Stimulated activated CD8-positive, alpha-beta memory T cell treated with anti-CD3 and anti-CD28 coated beads, Interleukin-12 subunit alpha, Interleukin-12 subunit beta, amount 100 ng/mL, for 24 hours (primary cell): ENCODE measurements around the gene TAOK3.
"Not testable (repeated sequence)": the region's sequence is repeated elsewhere in the genome, so short reads cannot be mapped to it uniquely, and the experiment has no call there.

Experiments
- DNase-seq: peaks from one replicate; pipeline ENCODE4 v3.0.0-alpha.2; 2020; ENCODE audit errors: extremely low read depth

Gene TAOK3

DNA sequence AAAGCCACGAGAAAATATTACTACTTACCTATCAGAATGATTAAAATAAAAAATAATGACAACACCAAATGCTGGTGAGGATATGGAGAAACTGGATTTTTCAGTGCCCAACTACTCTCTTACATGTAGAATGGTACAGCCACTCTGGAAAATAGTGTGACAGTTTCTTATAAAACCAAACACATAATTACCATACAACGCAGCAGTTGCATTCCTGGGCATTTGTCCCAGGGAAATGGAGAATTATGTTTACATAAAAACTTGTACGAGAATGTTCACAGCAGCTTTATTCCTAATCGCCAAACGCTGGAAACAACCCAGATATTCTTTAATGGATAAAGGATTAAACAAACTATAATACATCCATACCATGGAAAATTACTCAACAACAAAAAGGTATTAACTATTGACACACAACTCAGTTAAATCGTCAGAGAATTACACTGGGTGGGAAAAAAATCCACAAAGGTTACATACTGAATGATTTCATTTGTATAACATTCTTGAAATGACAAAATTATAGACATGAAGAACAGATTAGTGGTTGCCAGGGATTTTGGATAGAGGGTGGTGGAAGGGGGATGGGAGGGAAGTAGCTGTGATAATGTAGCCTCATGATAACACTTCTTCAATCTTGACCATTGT lies 35.4 kb downstream of the TAOK3 start:
- DNase-seq, result no peak

DNA sequence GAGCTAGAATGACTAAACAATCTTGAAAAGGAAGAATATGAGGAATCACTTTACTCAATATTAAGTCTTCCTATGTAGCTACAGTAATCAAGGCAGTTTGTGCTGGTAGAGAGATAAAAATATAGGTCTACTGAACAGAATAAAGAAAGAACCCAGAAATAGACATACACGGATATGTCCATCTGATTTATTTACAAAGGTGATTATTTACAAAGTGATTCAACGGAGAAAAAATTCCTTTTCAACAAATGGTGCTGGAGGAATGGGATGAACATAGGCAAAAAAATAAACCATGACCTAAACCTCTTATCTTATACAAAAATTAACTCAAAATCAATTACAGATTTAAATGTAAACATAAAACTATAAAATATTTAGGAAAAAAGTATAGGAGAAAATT lies 36.6 kb downstream of the TAOK3 start:
- no peak for DNase-seq

DNA sequence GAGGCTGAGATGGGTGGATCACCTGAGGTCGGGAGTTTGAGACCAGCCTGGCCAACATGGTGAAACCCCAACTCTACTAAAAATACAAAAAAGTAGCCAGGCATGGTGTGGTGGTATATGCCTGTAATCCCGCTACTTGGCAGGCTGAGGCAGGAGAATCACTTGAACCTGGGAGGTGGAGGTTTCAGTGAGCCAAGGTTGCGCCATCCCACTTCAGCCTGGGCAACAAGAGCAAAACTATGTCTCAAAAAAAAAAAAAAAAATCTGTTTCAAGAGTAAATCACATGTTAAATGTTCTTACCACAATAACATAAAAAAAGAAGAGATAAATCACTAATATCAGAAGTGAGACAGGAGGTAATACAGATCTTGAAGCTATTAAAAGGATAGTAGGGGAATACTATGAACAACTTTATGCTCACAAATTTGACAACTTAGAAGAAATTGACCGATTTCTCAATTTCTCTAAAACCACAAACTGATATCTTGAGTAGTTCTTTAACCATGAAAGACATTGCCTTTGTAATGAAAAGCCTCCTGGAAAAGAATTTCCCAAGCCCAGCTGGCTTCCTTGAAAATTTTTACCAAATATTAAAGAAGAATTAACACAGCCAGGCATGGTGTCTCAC lies 37.7 kb downstream of the TAOK3 start:
- no peak for DNase-seq

DNA sequence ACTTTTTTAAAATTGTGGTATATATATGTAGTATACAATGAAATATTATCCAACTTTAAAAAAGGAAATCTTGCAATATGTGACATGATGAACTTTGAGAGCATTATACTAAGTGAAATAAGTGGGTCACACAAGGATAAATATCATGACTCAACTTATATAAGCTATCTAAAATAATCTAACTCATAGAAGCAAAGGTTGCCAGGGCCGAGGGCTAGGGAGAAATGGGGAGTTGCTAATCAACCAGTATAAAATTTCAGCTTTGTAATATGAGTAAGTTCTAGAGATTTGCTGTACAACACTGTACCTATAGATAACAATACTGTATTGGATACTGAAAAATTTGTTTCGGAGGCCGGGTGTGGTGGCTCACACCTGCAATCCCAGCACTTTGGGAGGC lies 38.5 kb downstream of the TAOK3 start:
- no peak for DNase-seq

DNA sequence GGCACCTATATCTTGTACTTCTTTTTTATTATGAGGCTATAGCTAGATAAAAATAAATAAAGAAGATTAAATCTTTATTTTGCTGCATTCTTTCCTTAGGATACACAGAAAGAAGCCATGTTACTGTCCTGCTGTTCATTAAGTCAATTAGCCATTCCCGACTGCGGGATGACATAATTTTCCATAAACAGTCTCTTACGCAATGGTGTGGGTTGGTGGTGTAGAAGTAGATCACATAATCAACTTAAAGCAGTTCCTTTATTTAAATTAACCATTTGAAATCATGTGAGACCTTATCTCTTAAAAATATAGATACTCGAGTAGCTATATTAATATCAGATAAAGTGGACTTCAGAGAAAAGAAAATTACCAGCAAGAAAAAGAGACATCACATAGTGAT lies 40.2 kb downstream of the TAOK3 start:
- no peak for DNase-seq

DNA sequence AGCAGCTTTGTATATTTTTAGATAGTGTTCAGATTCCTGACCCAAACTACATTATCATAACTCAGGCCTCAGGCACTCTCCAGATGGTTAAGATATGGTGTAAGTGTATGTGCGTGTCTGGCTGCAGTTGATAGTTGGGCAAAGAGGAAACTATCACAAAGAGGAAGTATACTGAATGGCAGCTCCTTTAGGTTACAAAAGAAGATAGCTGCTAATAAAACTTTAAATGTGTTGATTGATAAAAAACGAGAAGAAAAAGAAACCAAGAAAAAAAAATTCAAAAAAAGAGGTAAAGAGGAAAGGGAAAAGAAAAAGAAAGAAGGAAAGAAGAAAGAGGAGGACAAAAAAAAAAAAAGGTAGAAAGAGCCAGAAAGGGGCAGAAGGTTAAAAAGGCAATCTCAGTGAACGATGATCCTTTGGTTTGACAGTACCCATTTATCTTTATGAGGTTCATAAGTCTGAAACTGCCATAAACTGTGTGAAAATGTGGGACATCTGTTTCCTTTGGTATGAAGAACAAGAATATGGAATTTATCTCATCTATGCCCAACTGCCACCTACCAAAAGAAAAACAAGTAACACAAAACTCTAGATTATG lies 42.2 kb downstream of the TAOK3 start:
- DNase-seq, result no peak

DNA sequence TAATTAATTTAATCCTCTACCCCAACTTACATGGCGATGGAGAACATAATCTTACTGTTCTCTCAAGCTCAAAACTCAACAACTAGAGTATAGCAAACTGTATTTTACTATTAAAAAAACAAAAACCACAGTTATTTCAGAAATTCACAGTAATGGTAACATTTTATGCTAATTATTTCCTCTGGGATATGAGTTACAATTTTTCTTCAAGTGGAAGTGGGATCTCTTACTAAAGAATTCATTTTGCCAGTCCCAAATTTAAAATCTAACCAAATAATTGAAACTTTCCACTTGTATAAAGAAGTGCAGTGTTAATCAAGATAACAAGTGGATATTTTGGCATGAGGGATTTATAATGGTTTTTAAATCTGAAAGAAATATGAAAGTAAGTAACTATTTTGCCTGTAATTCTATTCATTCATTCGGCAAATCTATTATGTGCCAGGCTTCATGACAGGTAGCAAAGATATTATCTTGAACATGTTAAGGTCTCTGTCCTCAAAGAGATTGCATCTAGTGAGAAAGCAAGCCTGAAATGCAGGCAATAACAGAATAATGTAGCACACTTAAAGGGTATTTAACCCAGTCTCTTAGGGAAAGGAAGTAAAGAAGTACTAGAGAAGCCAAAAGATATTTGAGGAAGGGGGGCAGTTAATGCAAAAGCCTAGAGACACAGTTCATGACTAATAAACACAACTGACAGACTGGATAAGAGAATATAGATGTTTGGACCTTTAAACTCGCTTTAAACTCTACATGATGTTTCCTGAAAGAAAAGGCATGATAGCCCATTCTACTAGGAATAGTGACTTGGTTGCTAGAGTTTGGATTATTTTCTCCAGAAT lies 44.0 kb downstream of the TAOK3 start:
- DNase-seq, result no peak

DNA sequence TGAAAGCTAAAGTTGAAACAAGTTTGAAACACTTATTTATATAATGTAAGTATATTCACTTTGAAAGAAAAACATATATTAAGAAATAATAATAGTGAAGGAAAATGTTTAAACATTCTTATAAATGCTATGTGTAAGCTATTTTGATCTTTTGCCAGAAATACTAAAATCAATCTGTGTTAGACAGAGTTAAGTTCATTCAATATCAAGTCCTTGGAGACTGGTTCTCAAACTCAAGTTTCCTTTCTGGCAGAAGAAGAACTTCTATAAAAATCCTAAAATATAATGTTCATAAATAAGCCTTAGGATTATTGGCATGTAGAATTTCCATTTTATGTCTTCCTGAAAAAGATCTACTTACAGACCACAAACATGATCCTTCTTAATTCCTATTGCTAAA lies 45.3 kb downstream of the TAOK3 start:
- DNase-seq, result no peak

DNA sequence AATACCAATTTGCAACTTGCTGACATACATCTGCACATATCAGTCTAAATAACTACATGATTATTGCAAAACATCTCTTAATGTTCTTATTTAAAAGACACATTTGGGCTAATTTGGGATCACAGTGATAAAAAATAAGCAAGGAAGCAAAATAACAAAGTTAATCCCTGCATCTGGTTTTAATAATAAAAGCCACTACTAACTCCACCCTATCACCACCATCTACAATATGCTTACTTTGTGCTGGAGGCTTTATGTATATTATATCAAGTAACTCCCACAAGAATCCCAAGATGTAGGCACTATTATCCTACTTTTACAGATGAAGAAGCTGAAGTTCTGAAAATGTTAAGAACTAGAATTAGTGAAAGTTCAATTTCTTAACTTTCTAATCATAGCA lies 45.7 kb downstream of the TAOK3 start:
- no peak for DNase-seq

DNA sequence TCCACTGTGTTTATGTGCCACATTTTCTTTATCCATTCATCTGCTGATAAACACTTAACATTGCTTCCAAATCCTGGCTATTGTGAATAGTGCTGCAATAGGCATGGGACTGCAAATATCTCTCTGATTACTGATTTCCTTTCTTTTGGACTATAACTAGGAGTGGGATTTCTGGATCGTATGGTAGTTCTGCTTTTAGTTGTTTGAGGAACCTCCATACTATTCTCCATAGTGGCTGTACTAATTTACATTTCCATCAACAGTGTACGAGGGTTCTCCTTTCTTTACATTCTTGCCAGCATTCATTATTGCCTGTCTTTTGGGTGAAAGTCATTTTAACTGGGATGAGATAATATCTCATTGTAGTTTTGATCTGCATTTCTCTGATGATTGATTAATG lies 47.6 kb downstream of the TAOK3 start:
- DNase-seq, result no peak

DNA sequence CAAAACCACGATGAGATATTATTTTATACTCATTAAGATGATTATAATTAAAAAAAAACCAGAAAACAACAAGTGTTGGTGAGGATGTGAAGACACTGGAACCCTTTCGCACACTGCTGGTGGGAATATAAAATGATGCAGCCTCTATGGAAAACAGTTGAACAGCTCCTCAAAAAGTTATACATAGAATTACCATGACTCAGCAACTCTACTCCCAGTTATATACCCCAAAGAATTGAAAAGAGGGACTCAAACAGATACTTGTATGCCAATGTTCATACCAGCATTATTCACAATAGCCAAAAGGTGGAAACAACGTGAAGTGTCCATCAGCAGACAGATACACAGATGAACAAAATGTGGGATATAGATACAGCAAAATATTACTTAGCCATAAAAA lies 53.1 kb downstream of the TAOK3 start:
- no peak for DNase-seq

DNA sequence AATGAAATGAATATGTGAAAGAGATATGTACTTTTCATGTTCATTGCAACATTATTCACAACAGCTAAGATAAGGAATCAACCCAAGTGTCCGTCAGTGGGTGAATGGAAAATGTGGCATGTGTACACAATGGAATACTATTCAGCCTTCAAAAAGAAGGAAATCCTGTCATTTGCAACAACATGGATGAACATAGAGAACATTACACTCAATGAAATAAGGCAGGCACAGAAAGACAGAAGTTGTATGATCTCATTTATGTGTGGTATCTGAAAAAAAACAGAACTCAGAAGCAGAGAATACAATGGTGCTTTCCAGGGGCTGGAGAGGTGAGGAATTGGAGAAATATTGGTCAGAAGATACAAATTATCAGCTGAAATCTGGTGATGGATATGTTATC lies 54.0 kb downstream of the TAOK3 start:
- DNase-seq, result no peak

DNA sequence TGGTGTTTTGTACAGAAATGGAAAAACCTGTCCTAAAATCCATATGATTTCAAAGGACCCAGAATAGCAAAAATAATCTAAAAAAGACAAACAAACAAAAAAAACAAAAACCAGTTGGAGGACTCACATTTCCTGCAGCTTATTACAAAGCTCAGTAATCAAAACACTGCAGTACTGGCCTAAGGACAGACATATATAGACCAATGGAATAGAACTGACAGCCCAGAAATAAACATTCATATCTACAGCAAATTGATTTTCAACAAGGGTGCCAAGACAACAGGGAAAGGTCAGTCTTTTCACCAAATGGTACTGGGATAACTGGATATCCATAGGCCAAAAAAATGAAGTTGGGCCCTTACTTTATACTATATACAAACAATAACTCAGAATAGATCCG lies 55.0 kb downstream of the TAOK3 start:
- no peak for DNase-seq

DNA sequence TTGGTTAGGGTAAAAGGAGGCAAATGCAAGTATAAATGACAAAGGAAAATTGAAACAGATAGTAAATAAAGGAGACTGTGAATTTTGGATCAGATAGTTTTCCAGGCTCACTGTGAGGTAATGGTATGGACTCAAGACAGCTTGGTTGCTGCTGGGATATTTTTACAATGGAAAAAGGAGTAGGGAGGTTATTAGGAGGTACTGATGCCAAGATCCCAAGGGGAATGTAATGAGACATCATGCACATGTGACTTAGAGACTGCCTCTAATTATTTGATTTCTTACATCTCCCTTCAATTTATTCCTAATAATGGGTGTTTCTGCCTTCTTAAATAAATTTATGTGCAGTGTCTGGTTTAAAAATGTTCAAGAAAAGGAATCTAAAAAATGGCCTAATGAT lies 56.9 kb downstream of the TAOK3 start:
- DNase-seq, result no peak

DNA sequence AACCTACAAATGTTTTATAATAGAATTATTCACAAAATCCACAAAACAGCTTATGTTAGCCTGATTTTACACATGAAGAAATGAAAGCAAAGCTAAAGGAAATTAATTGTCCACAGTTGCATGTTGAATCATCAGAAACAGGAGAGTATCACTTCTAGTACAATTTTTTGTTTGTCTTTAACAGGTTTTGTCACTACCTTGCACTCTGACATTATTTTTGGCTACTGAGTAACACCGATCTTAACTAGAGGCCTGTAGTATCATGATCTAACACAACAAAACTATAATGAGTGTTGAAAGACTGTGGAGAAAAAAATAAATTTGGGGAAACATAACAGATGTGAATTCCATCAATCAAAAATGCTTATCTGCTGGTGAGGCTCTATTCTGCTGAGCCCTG lies 60.1 kb downstream of the TAOK3 start:
- DNase-seq, result no peak

DNA sequence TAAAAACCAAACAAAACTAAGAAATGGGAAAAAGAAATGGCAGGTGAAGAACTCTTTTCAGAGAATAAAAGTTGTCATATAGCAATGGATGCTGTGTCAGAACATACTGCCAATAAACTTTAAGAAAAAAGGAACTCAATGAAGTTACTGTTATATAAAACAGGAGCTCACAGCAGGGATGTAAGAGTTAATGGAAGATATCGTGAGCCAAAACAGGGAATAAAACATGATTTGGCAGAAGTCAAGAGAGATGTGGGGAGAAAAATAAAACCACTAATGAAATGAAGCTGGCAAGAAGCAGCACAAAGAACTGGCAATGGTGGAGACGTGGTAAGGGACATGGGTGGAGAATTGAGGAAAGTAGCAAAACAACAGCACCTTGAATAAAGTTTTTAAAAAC lies 61.0 kb downstream of the TAOK3 start:
- DNase-seq, result no peak

DNA sequence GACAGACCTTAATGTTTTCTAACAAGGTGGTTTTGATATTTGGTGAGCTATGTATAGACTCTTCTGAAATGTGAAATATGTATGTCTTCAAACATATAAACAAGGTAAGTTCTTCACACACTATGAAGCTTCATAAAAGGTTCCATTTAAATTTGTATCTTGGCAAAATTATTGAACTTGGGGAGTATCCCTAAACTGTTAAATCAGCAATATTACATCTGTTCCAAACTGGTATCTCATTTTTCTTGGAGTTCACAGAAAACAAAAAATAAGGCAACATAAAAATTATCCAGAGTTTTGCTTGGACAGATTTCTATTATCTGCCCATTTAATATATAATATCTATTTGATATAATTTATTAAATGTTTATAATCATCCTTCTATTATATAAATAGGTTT lies 62.4 kb downstream of the TAOK3 start:
- DNase-seq, result no peak

DNA sequence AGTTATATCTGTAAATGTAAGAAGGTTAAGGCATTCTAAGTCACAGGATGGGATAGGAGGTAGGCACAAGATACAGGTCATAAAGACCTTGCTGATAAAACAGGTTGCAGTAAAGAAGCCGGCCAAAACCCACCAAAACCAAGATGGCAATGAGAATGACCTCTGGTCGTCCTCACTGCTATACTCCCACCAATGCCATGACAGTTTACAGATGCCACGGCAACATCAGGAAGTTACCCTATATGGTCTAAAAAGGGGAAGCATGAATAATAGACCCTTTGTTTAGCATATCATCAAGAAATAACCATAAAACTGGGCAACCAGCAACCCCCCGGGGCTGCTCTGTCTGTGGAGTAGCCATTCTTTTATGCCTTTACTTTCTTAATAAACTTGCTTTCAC lies 64.7 kb downstream of the TAOK3 start:
- DNase-seq, result not testable (repeated sequence)

DNA sequence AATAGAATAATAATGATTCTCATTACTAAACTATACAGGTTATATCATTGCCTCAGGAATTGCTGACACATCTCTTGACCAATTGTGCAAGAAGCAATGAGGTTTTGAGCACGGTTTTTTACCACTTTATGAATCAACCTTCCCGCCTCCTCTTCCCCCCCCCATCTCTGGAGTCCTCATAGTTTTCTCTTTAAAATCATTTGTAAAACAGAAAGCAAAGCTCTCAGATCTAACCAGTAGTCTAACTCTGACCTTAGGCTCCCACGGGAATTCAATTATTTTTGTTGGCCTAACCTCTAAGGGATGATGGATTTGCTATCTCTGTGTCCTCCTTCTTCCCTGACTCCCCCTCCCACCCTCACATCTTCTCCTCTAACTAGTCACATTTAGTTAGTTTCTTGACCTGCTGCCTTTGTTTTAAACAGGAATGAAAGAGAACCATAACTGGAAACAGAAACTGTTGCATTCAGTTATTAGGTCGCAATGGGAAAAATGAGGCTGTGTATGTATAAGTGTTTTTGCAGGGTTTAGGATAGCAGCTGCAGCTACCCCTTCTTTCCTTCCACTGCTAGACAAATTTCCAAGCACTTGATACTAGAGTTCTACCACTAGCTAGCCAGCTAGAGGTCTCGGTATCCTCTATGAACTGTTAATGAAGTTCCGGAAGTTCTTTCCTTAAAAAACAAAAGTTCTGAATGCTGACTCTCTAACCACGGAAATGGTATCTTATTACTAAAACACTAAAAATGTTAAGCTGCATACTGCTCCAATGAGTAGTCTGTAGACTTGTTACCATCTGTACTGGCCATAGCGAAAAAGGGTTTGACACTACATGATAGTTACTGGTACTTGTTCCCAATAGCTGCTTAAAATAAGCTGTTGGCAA lies 65.4 kb downstream of the TAOK3 start:
- DNase-seq, result peak; percentile 16

DNA sequence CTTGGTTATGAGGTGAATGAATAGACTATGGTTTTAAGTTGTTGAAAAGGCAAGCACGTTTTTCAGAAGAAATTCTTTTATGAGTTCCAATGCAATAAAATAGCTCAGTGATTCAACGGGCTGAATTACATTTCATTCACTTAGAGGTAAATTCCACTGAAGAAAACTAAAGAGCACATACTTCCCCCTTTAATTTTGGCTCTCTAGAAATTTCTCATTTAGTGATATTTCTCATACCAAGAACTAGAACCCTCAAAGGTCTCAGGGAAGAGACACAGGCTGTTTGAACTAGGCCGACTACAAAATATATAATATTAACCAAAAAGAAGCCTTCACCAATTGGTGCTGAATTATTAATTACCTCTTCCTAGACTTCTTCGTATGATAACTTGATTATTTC lies 68.6 kb downstream of the TAOK3 start:
- DNase-seq, result no peak

DNA sequence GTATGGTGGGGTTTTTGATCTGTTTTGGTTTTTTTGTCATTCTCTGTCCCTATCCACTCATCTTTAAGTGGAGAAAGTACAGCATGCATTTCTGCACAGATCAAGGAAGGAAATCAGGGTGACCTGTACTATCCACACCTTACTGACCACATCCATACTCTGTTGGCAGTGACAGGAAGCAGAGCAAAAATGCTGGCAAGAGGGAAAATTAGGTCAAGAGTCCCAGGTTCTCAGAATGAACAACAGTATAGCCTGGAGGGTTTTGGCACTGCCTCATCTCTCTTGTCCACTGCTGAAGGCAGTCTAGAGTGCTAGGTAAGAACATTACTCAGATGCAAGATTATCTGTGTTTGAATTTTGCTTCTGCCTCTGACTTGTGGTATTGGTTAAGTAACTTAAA lies 70.7 kb downstream of the TAOK3 start:
- DNase-seq, result no peak
